Stimulated activated naive CD8-positive, alpha-beta T cell treated with anti-CD3 and anti-CD28 coated beads, Interleukin-15, amount 100 ng/mL, for 72 hours (primary cell): ENCODE data around the gene MAS1L.
A peak's percentile ranks its signal among the peaks of the same experiment; 100 is the strongest.

Source experiments
- ATAC-seq: fragments of 150-1000 bp; cut with Tn5 transposase; 2 replicates; pipeline ENCODE4 v1.10.0; 2021; ENCODE audit warnings: mild to moderate bottlenecking, moderate library complexity
- DNase-seq, 2 donors: peaks; one replicate each; pipeline ENCODE4 v3.0.0; 2021 to 2022
- H3K27ac Mint-ChIP-seq, 2 donors: one replicate each; pipeline ENCODE4 v1.8.0; 2022; ENCODE audit warnings: mild to moderate bottlenecking in 2 of 2, mixed read lengths in 2 of 2, moderate library complexity in 2 of 2
- H3K27me3 Mint-ChIP-seq: one replicate; pipeline ENCODE4 v1.8.0; 2022; ENCODE audit warnings: mixed read lengths
- H3K4me1 Mint-ChIP-seq: one replicate; pipeline ENCODE4 v1.8.0; 2022; ENCODE audit warnings: mild to moderate bottlenecking, mixed read lengths
- H3K4me3 Mint-ChIP-seq, 2 donors: one replicate each; pipeline ENCODE4 v1.8.0; 2022; ENCODE audit warnings: mild to moderate bottlenecking in 2 of 2, mixed read lengths in 2 of 2, moderate library complexity in 1 of 2
- H3K9me3 Mint-ChIP-seq, 2 donors: one replicate each; pipeline ENCODE4 v1.8.0; 2022; ENCODE audit warnings: mixed read lengths in 2 of 2

MAS1L gene

GRCh38 chr6:29487660-29488059, at the start of gene MAS1L:
Gene MAS1L (minus strand): TSS chr6:29487956. CDS start chr6:29487902, 54 bp downstream.
- peaks cover 24% of the 10 kb centered on the region for H3K27me3 Mint-ChIP-seq
- ATAC-seq (no peak), DNase-seq (no peak)
- no peaks in the 10 kb centered on the region for H3K9me3 Mint-ChIP-seq
- H3K27ac Mint-ChIP-seq, result no peak within 1 kb of the TSS
- H3K4me3 Mint-ChIP-seq, result no peak within 1 kb of the TSS
- no peaks in the 10 kb centered on the region for H3K4me1 Mint-ChIP-seq

- H3K27ac Mint-ChIP-seq, result peak overlapping the region in 1 of 2 donors; percentile 39
- H3K9me3 Mint-ChIP-seq, result no peaks in the 10 kb centered on the region
- peaks cover 14% of the 10 kb centered on the region for H3K4me1 Mint-ChIP-seq
- peaks cover 20% of the 10 kb centered on the region for H3K27me3 Mint-ChIP-seq
- ATAC-seq, result no peak
- no peak for DNase-seq
- H3K4me3 Mint-ChIP-seq, result no peak overlapping the region
Observed at GRCh38 chr6:29532320-29532951, 44.7 kb upstream of the MAS1L start.

- Mint-ChIP-seq H3K4me1 (peaks cover 14% of the 10 kb centered on the region), H3K27ac (no peak overlapping the region), H3K9me3 (no peaks in the 10 kb centered on the region), H3K27me3 (peaks cover 20% of the 10 kb centered on the region), H3K4me3 (no peak overlapping the region)
- ATAC-seq (peak; percentile 88), DNase-seq (peak in 1 of 2 donors; percentile 33)
Observed at GRCh38 chr6:29531668-29532067, 43.9 kb upstream of the MAS1L start.

- Mint-ChIP-seq H3K27ac (peak overlapping the region in 1 of 2 donors; percentile 87), H3K4me3 (no peak overlapping the region), H3K4me1 (peaks cover 14% of the 10 kb centered on the region), H3K27me3 (peaks cover 23% of the 10 kb centered on the region), H3K9me3 (no peaks in the 10 kb centered on the region)
- no peak for ATAC-seq
- DNase-seq, result no peak
Observed at GRCh38 chr6:29530671-29531310, 43.0 kb upstream of the MAS1L start.

GRCh38 chr6:29529956-29530355, 42.2 kb upstream of the MAS1L start:
- Mint-ChIP-seq H3K9me3 (no peaks in the 10 kb centered on the region), H3K4me3 (no peak overlapping the region)
- ATAC-seq, result no peak

GRCh38 chr6:29528988-29529560, 41.3 kb upstream of the MAS1L start:
- Mint-ChIP-seq H3K4me3 (no peak overlapping the region), H3K27ac (peak overlapping the region; percentile 55 to 74), H3K4me1 (peaks cover 14% of the 10 kb centered on the region), H3K9me3 (no peaks in the 10 kb centered on the region), H3K27me3 (peaks cover 40% of the 10 kb centered on the region)
- ATAC-seq, result no peak
- no peak for DNase-seq

More at GRCh38 chr6:29529956-29530355, 42.2 kb upstream of the MAS1L start:
- no peak for DNase-seq
- H3K4me1 Mint-ChIP-seq, result peaks cover 14% of the 10 kb centered on the region
- H3K27ac Mint-ChIP-seq, result no peak overlapping the region
- H3K27me3 Mint-ChIP-seq, result peaks cover 31% of the 10 kb centered on the region

GRCh38 chr6:29528300-29528931, 40.7 kb upstream of the MAS1L start:
- no peak overlapping the region for H3K27ac Mint-ChIP-seq
- peaks cover 14% of the 10 kb centered on the region for H3K4me1 Mint-ChIP-seq
- no peak for DNase-seq
- no peak overlapping the region for H3K4me3 Mint-ChIP-seq
- no peaks in the 10 kb centered on the region for H3K9me3 Mint-ChIP-seq
- no peak for ATAC-seq
- H3K27me3 Mint-ChIP-seq, result peaks cover 40% of the 10 kb centered on the region

- Mint-ChIP-seq H3K27me3 (peaks cover 40% of the 10 kb centered on the region), H3K4me1 (peaks cover 14% of the 10 kb centered on the region), H3K4me3 (no peak overlapping the region), H3K9me3 (no peaks in the 10 kb centered on the region), H3K27ac (no peak overlapping the region)
- no peak for DNase-seq
- ATAC-seq, result no peak
Observed at GRCh38 chr6:29527564-29527963, 39.8 kb upstream of the MAS1L start.

- H3K9me3 Mint-ChIP-seq, result no peaks in the 10 kb centered on the region
- DNase-seq, result no peak
- H3K27me3 Mint-ChIP-seq, result peaks cover 40% of the 10 kb centered on the region
- H3K4me1 Mint-ChIP-seq, result peaks cover 12% of the 10 kb centered on the region
- no peak overlapping the region for H3K4me3 Mint-ChIP-seq
- H3K27ac Mint-ChIP-seq, result no peak overlapping the region
- ATAC-seq, result no peak
Observed at GRCh38 chr6:29527126-29527525, 39.4 kb upstream of the MAS1L start.

- Mint-ChIP-seq H3K27me3 (peaks cover 40% of the 10 kb centered on the region), H3K9me3 (no peaks in the 10 kb centered on the region), H3K4me3 (no peak overlapping the region), H3K4me1 (no peaks in the 10 kb centered on the region), H3K27ac (no peak overlapping the region)
- no peak for DNase-seq
- ATAC-seq, result no peak
Observed at GRCh38 chr6:29525311-29525639, 37.5 kb upstream of the MAS1L start.

GRCh38 chr6:29524444-29525310, 36.9 kb upstream of the MAS1L start:
- Mint-ChIP-seq H3K4me3 (no peak overlapping the region), H3K4me1 (no peaks in the 10 kb centered on the region), H3K27me3 (peaks cover 40% of the 10 kb centered on the region), H3K27ac (no peak overlapping the region), H3K9me3 (no peaks in the 10 kb centered on the region)
- no peak for DNase-seq
- no peak for ATAC-seq

- Mint-ChIP-seq H3K9me3 (no peaks in the 10 kb centered on the region), H3K27me3 (peaks cover 34% of the 10 kb centered on the region), H3K4me3 (no peak overlapping the region), H3K27ac (no peak overlapping the region), H3K4me1 (no peaks in the 10 kb centered on the region)
- DNase-seq (no peak), ATAC-seq (no peak)
Observed at GRCh38 chr6:29524044-29524443, 36.3 kb upstream of the MAS1L start.

- DNase-seq, result no peak
- Mint-ChIP-seq H3K4me1 (no peaks in the 10 kb centered on the region), H3K9me3 (no peaks in the 10 kb centered on the region), H3K4me3 (no peak overlapping the region), H3K27ac (no peak overlapping the region), H3K27me3 (peaks cover 33% of the 10 kb centered on the region)
- ATAC-seq, result no peak
Observed at GRCh38 chr6:29522227-29522626, 34.5 kb upstream of the MAS1L start.

- Mint-ChIP-seq H3K4me3 (no peak overlapping the region), H3K4me1 (peaks cover 4% of the 10 kb centered on the region), H3K27ac (no peak overlapping the region), H3K27me3 (peaks cover 41% of the 10 kb centered on the region), H3K9me3 (no peaks in the 10 kb centered on the region)
- no peak for DNase-seq
- ATAC-seq, result no peak
Observed at GRCh38 chr6:29521006-29521680, 33.4 kb upstream of the MAS1L start.

- H3K27me3 Mint-ChIP-seq, result peaks cover 32% of the 10 kb centered on the region
- H3K27ac Mint-ChIP-seq, result no peak overlapping the region
- no peaks in the 10 kb centered on the region for H3K9me3 Mint-ChIP-seq
- no peak overlapping the region for H3K4me3 Mint-ChIP-seq
- ATAC-seq (no peak), DNase-seq (no peak)
- peaks cover 9% of the 10 kb centered on the region for H3K4me1 Mint-ChIP-seq
Observed at GRCh38 chr6:29520232-29520631, 32.5 kb upstream of the MAS1L start.
